Smooth muscle cell of the brain vasculature (primary cell): ENCODE measurements around the gene HOXB8.

Experiments used
- DNase-seq: peaks from one replicate; pipeline ENCODE4 v3.0.0-alpha.2; 2012; ENCODE audit warnings: low read depth, low spot score

HOXB8 gene

GRCh38 chr17:48596000-48596734 is 18.9 kb downstream of the HOXB8 start:
- no peak for DNase-seq

- DNase-seq = no peak
Observed at GRCh38 chr17:48595278-48595999, 19.7 kb downstream of the HOXB8 start.

- DNase-seq = no peak
Observed at GRCh38 chr17:48594538-48595277, 20.4 kb downstream of the HOXB8 start.

- no peak for DNase-seq
Observed at GRCh38 chr17:48593840-48594537, 21.1 kb downstream of the HOXB8 start.

- DNase-seq = no peak
Observed at GRCh38 chr17:48593126-48593829, 21.8 kb downstream of the HOXB8 start, which contains the start of gene HOXB5. TSS of gene HOXB5 (minus strand) at chr17:48593779. CDS start at chr17:48593682, 97 bp downstream.

- no peak for DNase-seq
Observed at GRCh38 chr17:48592577-48592976, 22.5 kb downstream of the HOXB8 start.

- no peak for DNase-seq
Observed at GRCh38 chr17:48592057-48592514, 23.0 kb downstream of the HOXB8 start.

GRCh38 chr17:48591255-48592056 is 23.6 kb downstream of the HOXB8 start:
- no peak for DNase-seq

- no peak for DNase-seq
Observed at GRCh38 chr17:48590607-48591161, 24.4 kb downstream of the HOXB8 start.

GRCh38 chr17:48589831-48590606 is 25.1 kb downstream of the HOXB8 start, which contains the start of gene HOXB3:
TSS of gene HOXB3 (minus strand) at chr17:48590241. CDS start at chr17:48552474, 37,767 bp downstream.
- DNase-seq = no peak

- no peak for DNase-seq
Observed at GRCh38 chr17:48589060-48589830, 25.8 kb downstream of the HOXB8 start.

GRCh38 chr17:48588528-48588927 is 26.6 kb downstream of the HOXB8 start:
- no peak for DNase-seq

- DNase-seq = no peak
Observed at GRCh38 chr17:48588074-48588415, 27.0 kb downstream of the HOXB8 start.

- no peak for DNase-seq
Observed at GRCh38 chr17:48587276-48588073, 27.6 kb downstream of the HOXB8 start.

- no peak for DNase-seq
Observed at GRCh38 chr17:48586355-48587258, 28.5 kb downstream of the HOXB8 start.

GRCh38 chr17:48584223-48584741 is 30.8 kb downstream of the HOXB8 start:
- DNase-seq = no peak
